ENCODE data around the gene NPL.

DNA sequence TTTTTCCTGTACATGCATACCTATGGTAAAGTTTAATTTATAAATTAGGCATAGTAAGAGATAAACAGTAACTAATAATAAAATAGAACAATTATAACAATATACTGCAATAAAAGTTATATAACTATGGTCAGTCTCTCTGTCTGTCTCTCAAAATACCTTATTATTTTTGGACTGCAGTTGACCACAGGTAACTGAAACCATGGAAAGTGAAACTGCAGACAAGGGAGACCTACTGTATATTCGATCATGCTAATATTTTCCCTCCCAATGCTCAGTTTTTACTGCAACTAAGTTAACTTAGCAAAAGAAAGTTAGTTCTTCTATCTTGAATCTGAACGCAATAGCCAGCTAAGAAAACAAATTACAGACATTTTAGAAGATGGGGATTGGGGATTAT is 37.3 kb downstream of the NPL start:
- TF ChIP-seq, protein P1, sequence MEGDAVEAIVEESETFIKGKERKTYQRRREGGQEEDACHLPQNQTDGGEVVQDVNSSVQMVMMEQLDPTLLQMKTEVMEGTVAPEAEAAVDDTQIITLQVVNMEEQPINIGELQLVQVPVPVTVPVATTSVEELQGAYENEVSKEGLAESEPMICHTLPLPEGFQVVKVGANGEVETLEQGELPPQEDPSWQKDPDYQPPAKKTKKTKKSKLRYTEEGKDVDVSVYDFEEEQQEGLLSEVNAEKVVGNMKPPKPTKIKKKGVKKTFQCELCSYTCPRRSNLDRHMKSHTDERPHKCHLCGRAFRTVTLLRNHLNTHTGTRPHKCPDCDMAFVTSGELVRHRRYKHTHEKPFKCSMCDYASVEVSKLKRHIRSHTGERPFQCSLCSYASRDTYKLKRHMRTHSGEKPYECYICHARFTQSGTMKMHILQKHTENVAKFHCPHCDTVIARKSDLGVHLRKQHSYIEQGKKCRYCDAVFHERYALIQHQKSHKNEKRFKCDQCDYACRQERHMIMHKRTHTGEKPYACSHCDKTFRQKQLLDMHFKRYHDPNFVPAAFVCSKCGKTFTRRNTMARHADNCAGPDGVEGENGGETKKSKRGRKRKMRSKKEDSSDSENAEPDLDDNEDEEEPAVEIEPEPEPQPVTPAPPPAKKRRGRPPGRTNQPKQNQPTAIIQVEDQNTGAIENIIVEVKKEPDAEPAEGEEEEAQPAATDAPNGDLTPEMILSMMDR (conservative IDR thresholded peaks at IDR 0.05; ENCODE audit: low read depth, low read length), result no peak
- TF ChIP-seq EZH2 (IDR thresholded peaks at IDR 0.05; ENCODE audit: borderline replicate concordance, low read depth, low read length, poor library complexity, severe bottlenecking), result no peak
